HG02840 (cell line): ENCODE measurements around the gene UACA.
"Not testable (repeated sequence)": the region's sequence is repeated elsewhere in the genome, so short reads cannot be mapped to it uniquely, and the experiment has no call there.

ENCODE experiments used
- ATAC-seq: cut with Tn5 transposase; IDR thresholded peaks from one replicate; pipeline ENCODE4 v1.9.1; 2021; ENCODE audit warnings: mild to moderate bottlenecking, moderate library complexity, moderate number of reproducible peaks; ENCODE audit not compliant: unreplicated experiment, low FRiP score

Gene UACA

GRCh38 chr15:70669966-70670658 is 93.2 kb downstream of the UACA start:
- no peak for ATAC-seq

GRCh38 chr15:70669006-70669602 is 94.3 kb downstream of the UACA start:
- peak; percentile 75 for ATAC-seq

- ATAC-seq: no peak
These were observed 97.8 kb downstream of the UACA start for GRCh38 chr15:70665599-70665998.

- ATAC-seq: no peak
These were observed 98.9 kb downstream of the UACA start for GRCh38 chr15:70664494-70664893.

GRCh38 chr15:70663069-70663468 is 100.3 kb downstream of the UACA start:
- not testable (repeated sequence) for ATAC-seq

- no peak for ATAC-seq
These were observed 103.7 kb downstream of the UACA start for GRCh38 chr15:70659662-70660061.

- ATAC-seq: no peak
These were observed 104.7 kb downstream of the UACA start for GRCh38 chr15:70658641-70659040.

- no peak for ATAC-seq
These were observed 109.9 kb downstream of the UACA start for GRCh38 chr15:70653426-70653825.

- no peak for ATAC-seq
These were observed 111.0 kb downstream of the UACA start for GRCh38 chr15:70652341-70652740.

- ATAC-seq: no peak
These were observed 112.0 kb downstream of the UACA start for GRCh38 chr15:70651303-70651845.

GRCh38 chr15:70650567-70651302 is 112.6 kb downstream of the UACA start:
- ATAC-seq: no peak

- no peak for ATAC-seq
These were observed 116.0 kb downstream of the UACA start for GRCh38 chr15:70647396-70647795.

- no peak for ATAC-seq
These were observed 117.2 kb downstream of the UACA start for GRCh38 chr15:70646169-70646568.

GRCh38 chr15:70643783-70644125 is 119.6 kb downstream of the UACA start:
- ATAC-seq: no peak

GRCh38 chr15:70643106-70643782 is 120.1 kb downstream of the UACA start:
- ATAC-seq: no peak

- no peak for ATAC-seq
These were observed 126.7 kb downstream of the UACA start for GRCh38 chr15:70636540-70637165.

- no peak for ATAC-seq
These were observed 127.5 kb downstream of the UACA start for GRCh38 chr15:70635895-70636294.

GRCh38 chr15:70633991-70634390 is 129.4 kb downstream of the UACA start:
- ATAC-seq: no peak

GRCh38 chr15:70633103-70633831 is 130.1 kb downstream of the UACA start:
- ATAC-seq: no peak
